Chondrocyte (in vitro differentiated cells): ENCODE data around the gene TBX15. TPM values are rescaled to one million over a fixed set of nuclear protein-coding genes. Genes with fewer than 3 reads are reported as not detected.

ENCODE experiments used
- DNase-seq: peaks from one replicate; pipeline ENCODE4 v3.0.0; 2021; ENCODE audit warnings: mixed read lengths, low spot score
- H3K27ac Mint-ChIP-seq: one replicate; pipeline ENCODE4 v1.8.0; 2021; ENCODE audit warnings: mild to moderate bottlenecking, moderate library complexity, mixed read lengths; ENCODE audit not compliant: unreplicated experiment
- H3K27me3 Mint-ChIP-seq: 2 replicates; pipeline ENCODE4 v1.8.0; 2021; ENCODE audit warnings: low read depth, mixed read lengths
- H3K36me3 Mint-ChIP-seq: 2 replicates; pipeline ENCODE4 v1.8.0; 2021; ENCODE audit warnings: low read depth, mixed read lengths
- H3K4me1 Mint-ChIP-seq: 2 replicates; pipeline ENCODE4 v1.8.0; 2021; ENCODE audit warnings: low read depth, mild to moderate bottlenecking, mixed read lengths
- H3K4me3 Mint-ChIP-seq: one replicate; pipeline ENCODE4 v1.8.0; 2021; ENCODE audit warnings: mild to moderate bottlenecking, moderate library complexity, mixed read lengths; ENCODE audit not compliant: unreplicated experiment
- H3K9me3 Mint-ChIP-seq: 2 replicates; pipeline ENCODE4 v1.8.0; 2021; ENCODE audit warnings: low read depth, mixed read lengths
- CTCF ChIP-seq: fragments of 200-600 bp; sonication (generic); IDR thresholded peaks from 2 replicates; pipeline ENCODE4 v1.5.0; 2021; ENCODE audit warnings: antibody characterized with exemption, mild to moderate bottlenecking, moderate library complexity
- total RNA-seq: library from RNA; stranded (reverse); gene quantifications from 3 replicates; pipeline ENCODE4 v1.2.1, GENCODE V29; 2021

The TBX15 gene
- total RNA-seq, 1 donor from 2014 or later: 41.0 TPM

- H3K4me1 Mint-ChIP-seq: no peaks in the 10 kb centered on the region
- no peaks in the 10 kb centered on the region for H3K36me3 Mint-ChIP-seq
Measured at GRCh38 chr1:118846443-118846842, 141.7 kb downstream of the TBX15 start.

GRCh38 chr1:118842452-118843201, 145.5 kb downstream of the TBX15 start:
- H3K4me1 Mint-ChIP-seq: no peaks in the 10 kb centered on the region
- TF ChIP-seq CTCF: no peak
- no peaks in the 10 kb centered on the region for H3K9me3 Mint-ChIP-seq
- H3K27me3 Mint-ChIP-seq: peaks cover 2% of the 10 kb centered on the region
- DNase-seq: no peak
- no peak overlapping the region for H3K4me3 Mint-ChIP-seq
- peaks cover 2% of the 10 kb centered on the region for H3K36me3 Mint-ChIP-seq
- no peak overlapping the region for H3K27ac Mint-ChIP-seq

More at GRCh38 chr1:118846443-118846842, 141.7 kb downstream of the TBX15 start:
- no peak for DNase-seq
- H3K27me3 Mint-ChIP-seq: peaks cover 2% of the 10 kb centered on the region
- H3K27ac Mint-ChIP-seq: no peak overlapping the region
- H3K9me3 Mint-ChIP-seq: peaks cover 2% of the 10 kb centered on the region
- H3K4me3 Mint-ChIP-seq: no peak overlapping the region
- no peak for TF ChIP-seq CTCF

- H3K27ac Mint-ChIP-seq: no peak overlapping the region
- H3K9me3 Mint-ChIP-seq: no peaks in the 10 kb centered on the region
- peaks cover 2% of the 10 kb centered on the region for H3K27me3 Mint-ChIP-seq
- H3K4me3 Mint-ChIP-seq: no peak overlapping the region
- H3K36me3 Mint-ChIP-seq: peaks cover 2% of the 10 kb centered on the region
- DNase-seq: no peak
- H3K4me1 Mint-ChIP-seq: no peaks in the 10 kb centered on the region
- no peak for TF ChIP-seq CTCF
Measured at GRCh38 chr1:118841521-118841920, 146.6 kb downstream of the TBX15 start.

Other genes starting within 250 kb of the TBX15 start
- gene WARS2, start 152.3 kb upstream of the TBX15 start, total RNA-seq: 9.0 to 12.4 TPM (median 9.4 TPM) in 3 replicates